Measurements from ENCODE around the gene IL12A.

The IL12A gene

GRCh38 chr3:159988617-159989271, at the start of gene IL12A:
IL12A (plus strand) TSS chr3:159988835.
- FAIRE-seq (peak; percentile 94), DNase-seq (ENCODE audit: insufficient read length, low spot score) (peak; percentile 69)

GRCh38 chr3:159941038-159942000, 47.3 kb upstream of the IL12A start:
- no peak for DNase-seq (ENCODE audit: insufficient read length, low spot score)
- peak; percentile 14 for FAIRE-seq

- no peak for FAIRE-seq
- no peak for DNase-seq (ENCODE audit: insufficient read length, low spot score)
Measured at GRCh38 chr3:159944781-159945180, 43.9 kb upstream of the IL12A start.

- DNase-seq (ENCODE audit: insufficient read length, low spot score) = no peak
- FAIRE-seq = no peak
Measured at GRCh38 chr3:159945930-159946329, 42.7 kb upstream of the IL12A start.

- no peak for FAIRE-seq
- no peak for DNase-seq (ENCODE audit: insufficient read length, low spot score)
Measured at GRCh38 chr3:159947220-159947619, 41.4 kb upstream of the IL12A start.

GRCh38 chr3:159948429-159949144, 40.0 kb upstream of the IL12A start:
- FAIRE-seq (peak; percentile 79), DNase-seq (ENCODE audit: insufficient read length, low spot score) (no peak)

GRCh38 chr3:159950156-159950898, 38.3 kb upstream of the IL12A start:
- FAIRE-seq = peak; percentile 75
- DNase-seq (ENCODE audit: insufficient read length, low spot score) = peak; percentile 8

GRCh38 chr3:159951540-159951939, 37.1 kb upstream of the IL12A start:
- DNase-seq (ENCODE audit: insufficient read length, low spot score) (no peak), FAIRE-seq (no peak)

- no peak for DNase-seq (ENCODE audit: insufficient read length, low spot score)
Measured at GRCh38 chr3:159953325-159954085, 35.1 kb upstream of the IL12A start.

GRCh38 chr3:159960188-159961148, 28.2 kb upstream of the IL12A start:
- DNase-seq (ENCODE audit: insufficient read length, low spot score) = no peak
- no peak for FAIRE-seq

More at GRCh38 chr3:159953325-159954085, 35.1 kb upstream of the IL12A start:
- FAIRE-seq = no peak

GRCh38 chr3:159964166-159964973, 24.3 kb upstream of the IL12A start:
- DNase-seq (ENCODE audit: insufficient read length, low spot score) = peak; percentile 42

GRCh38 chr3:159971311-159971710, 17.3 kb upstream of the IL12A start:
- no peak for DNase-seq (ENCODE audit: insufficient read length, low spot score)
- FAIRE-seq = no peak

More at GRCh38 chr3:159964166-159964973, 24.3 kb upstream of the IL12A start:
- FAIRE-seq = peak; percentile 69

- DNase-seq (ENCODE audit: insufficient read length, low spot score) (no peak), FAIRE-seq (no peak)
Measured at GRCh38 chr3:159977295-159977694, 11.3 kb upstream of the IL12A start.

- DNase-seq (ENCODE audit: insufficient read length, low spot score) (peak; percentile 13), FAIRE-seq (peak; percentile 94)
Measured at GRCh38 chr3:159978353-159978752, 10.3 kb upstream of the IL12A start.

- no peak for FAIRE-seq
Measured at GRCh38 chr3:159978918-159979703, 9.5 kb upstream of the IL12A start.

GRCh38 chr3:159982442-159982974, 6.1 kb upstream of the IL12A start:
- DNase-seq (ENCODE audit: insufficient read length, low spot score) = no peak

More at GRCh38 chr3:159978918-159979703, 9.5 kb upstream of the IL12A start:
- DNase-seq (ENCODE audit: insufficient read length, low spot score) = no peak

More at GRCh38 chr3:159982442-159982974, 6.1 kb upstream of the IL12A start:
- no peak for FAIRE-seq
